Osteocyte (in vitro differentiated cells): ENCODE measurements around the gene DLEC1. TPM values are rescaled to one million over a fixed set of nuclear protein-coding genes. Genes with fewer than 3 reads are reported as not detected.
"Not testable (repeated sequence)": the region's sequence is repeated elsewhere in the genome, so short reads cannot be mapped to it uniquely, and the experiment has no call there.

Experiments used
- DNase-seq: peaks from one replicate; pipeline ENCODE4 v3.0.0; 2021; ENCODE audit warnings: mixed read lengths; ENCODE audit not compliant: unreplicated experiment; ENCODE audit errors: extremely low spot score
- H3K27ac Mint-ChIP-seq: one replicate; pipeline ENCODE4 v1.8.0; 2021; ENCODE audit warnings: mild to moderate bottlenecking, mixed read lengths; ENCODE audit not compliant: unreplicated experiment
- H3K27me3 Mint-ChIP-seq: one replicate; pipeline ENCODE4 v1.8.0; 2021; ENCODE audit warnings: mixed read lengths; ENCODE audit not compliant: unreplicated experiment
- H3K36me3 Mint-ChIP-seq: one replicate; pipeline ENCODE4 v1.8.0; 2021; ENCODE audit warnings: mixed read lengths; ENCODE audit not compliant: unreplicated experiment
- H3K4me1 Mint-ChIP-seq: one replicate; pipeline ENCODE4 v1.8.0; 2021; ENCODE audit warnings: mixed read lengths; ENCODE audit not compliant: unreplicated experiment
- H3K4me3 Mint-ChIP-seq: one replicate; pipeline ENCODE4 v1.8.0; 2021; ENCODE audit warnings: mild to moderate bottlenecking, moderate library complexity, mixed read lengths; ENCODE audit not compliant: unreplicated experiment
- H3K9me3 Mint-ChIP-seq: one replicate; pipeline ENCODE4 v1.8.0; 2021; ENCODE audit warnings: mixed read lengths; ENCODE audit not compliant: unreplicated experiment
- CTCF ChIP-seq: fragments of 200-600 bp; sonication (generic); IDR thresholded peaks from 2 replicates; pipeline ENCODE4 v1.5.0; 2021; ENCODE audit warnings: antibody characterized with exemption, mild to moderate bottlenecking, moderate library complexity
- total RNA-seq: library from RNA; stranded (reverse); gene quantifications from 2 replicates; pipeline ENCODE4 v1.2.1, GENCODE V29; 2021

The DLEC1 gene
- total RNA-seq, 1 donor from 2014 or later = 0.62 TPM

DNA sequence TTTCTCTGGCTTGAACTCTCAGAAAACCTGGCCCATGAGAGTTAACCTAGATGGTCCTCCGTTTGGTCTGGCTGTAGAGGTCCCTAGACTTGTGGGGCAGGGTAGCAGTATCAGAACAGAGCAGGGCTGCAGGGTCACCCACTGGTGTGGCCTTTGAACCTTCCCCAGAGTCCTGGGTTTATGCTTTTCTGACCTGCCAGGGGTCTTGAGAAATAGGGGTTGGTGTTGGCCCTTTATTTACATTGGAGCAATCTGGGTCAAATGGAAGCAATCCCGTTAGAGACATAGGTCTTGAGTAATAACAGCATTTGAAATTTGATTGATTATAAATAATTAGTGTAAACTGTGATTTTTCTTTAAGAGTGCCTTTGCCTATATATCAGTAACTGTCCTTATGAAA is 23.8 kb downstream of the DLEC1 start:
- DNase-seq = no peak
- peaks cover 62% of the 10 kb centered on the region for H3K27me3 Mint-ChIP-seq
- no peaks in the 10 kb centered on the region for H3K4me1 Mint-ChIP-seq
- H3K36me3 Mint-ChIP-seq = no peaks in the 10 kb centered on the region
- H3K4me3 Mint-ChIP-seq = no peak overlapping the region
- H3K27ac Mint-ChIP-seq = no peak overlapping the region
- H3K9me3 Mint-ChIP-seq = no peaks in the 10 kb centered on the region
- TF ChIP-seq CTCF = no peak

DNA sequence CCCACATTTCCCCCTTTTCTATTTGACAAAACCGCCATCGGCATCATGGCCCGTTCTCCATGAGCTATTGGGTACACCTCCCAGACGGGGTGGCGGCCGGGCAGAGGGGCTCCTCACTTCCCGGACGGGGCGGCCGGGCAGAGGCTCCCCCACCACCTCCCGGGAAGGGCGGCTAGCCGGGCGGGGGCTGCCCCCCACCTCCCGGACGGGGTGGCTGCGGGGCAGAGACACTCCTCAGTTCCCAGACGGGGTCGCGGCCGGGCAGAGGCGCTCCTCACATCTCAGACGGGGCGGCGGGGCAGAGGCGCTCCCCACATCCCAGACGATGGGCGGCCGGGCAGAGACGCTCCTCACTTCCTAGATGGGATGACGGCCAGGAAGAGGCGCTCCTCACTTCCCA is 25.4 kb downstream of the DLEC1 start:
- H3K27me3 Mint-ChIP-seq = peaks cover 62% of the 10 kb centered on the region
- not testable (repeated sequence) for H3K4me1 Mint-ChIP-seq, H3K36me3 Mint-ChIP-seq, DNase-seq, H3K9me3 Mint-ChIP-seq, H3K27ac Mint-ChIP-seq, H3K4me3 Mint-ChIP-seq

DNA sequence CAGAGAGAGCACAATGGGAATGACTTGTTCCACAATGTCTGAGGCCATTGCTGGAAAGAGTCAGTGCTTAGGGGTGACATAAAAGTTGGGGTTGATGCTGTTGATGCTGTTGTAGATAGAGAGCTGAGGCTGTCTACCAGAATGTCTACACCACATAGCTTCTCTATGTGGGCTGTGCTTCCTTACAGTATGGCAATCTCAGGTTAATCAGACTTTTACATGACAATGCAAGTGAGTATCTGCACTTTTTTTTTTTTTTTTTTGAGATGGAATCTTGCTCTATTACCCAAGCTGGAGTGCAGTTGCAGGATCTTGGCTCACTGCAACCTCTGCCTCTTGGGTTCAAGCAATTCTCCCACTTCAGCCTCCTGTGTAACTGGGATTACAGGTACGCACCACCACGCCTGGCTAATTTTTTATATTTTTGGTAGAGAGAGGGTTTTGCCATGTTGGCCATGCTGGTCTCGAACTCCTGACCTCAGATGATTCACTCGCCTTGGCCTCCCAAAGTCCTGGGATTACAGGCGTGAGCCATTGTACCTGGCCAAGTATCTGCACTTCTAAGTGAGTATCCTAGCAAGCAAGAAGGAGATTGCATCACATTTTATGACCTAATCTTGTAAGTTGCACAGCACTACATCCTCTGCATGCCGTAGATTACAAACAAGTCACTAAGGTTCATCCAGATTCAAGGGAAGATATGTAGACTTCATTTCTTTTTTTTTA is 28.7 kb downstream of the DLEC1 start:
- Mint-ChIP-seq H3K4me3 (no peak overlapping the region), H3K9me3 (no peaks in the 10 kb centered on the region), H3K27me3 (peaks cover 43% of the 10 kb centered on the region), H3K36me3 (no peaks in the 10 kb centered on the region), H3K4me1 (no peaks in the 10 kb centered on the region), H3K27ac (no peak overlapping the region)
- no peak for DNase-seq
- TF ChIP-seq CTCF = no peak

DNA sequence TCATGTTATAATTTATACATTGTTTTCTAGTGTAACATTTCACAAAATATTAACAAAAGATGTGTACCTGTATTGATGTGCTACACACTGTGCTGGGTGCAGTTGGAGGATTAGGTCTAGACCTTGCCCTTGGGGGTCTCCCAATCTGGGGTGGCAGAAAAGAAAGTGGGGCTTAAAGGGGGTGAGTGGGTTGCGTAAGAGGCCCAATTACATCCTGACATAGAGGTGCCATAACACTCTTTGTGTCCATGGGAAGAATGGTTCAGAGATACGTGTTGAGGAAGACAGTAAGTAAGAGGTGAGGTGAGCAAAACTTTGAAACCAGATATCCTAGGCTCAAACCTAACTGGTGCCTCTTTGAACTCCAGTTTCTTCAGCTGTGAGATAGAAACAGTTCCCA is 31.0 kb downstream of the DLEC1 start:
- Mint-ChIP-seq H3K36me3 (no peaks in the 10 kb centered on the region), H3K27me3 (peaks cover 41% of the 10 kb centered on the region), H3K4me1 (no peaks in the 10 kb centered on the region), H3K27ac (no peak overlapping the region), H3K4me3 (no peak overlapping the region), H3K9me3 (no peaks in the 10 kb centered on the region)
- DNase-seq = no peak
- TF ChIP-seq CTCF = no peak

DNA sequence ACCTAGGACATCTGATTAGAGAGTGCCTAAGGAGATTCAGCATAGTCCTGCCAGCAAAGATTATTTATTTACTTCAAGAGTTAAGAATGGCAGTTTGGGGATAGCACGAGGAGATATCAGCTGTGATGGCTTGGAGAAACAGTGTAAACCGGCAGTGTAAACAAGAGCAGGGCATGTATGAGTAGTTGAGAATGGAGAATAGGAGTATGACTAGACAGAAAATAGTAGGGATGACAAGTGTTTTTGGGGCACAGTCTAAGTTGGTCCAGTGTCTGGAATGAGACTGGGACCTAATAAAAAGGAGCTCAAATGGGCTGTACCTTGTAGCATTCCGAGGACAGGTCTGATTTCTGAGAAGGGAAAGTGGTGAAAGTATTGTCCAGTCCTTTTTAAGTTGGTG is 38.1 kb downstream of the DLEC1 start:
- DNase-seq, H3K27ac Mint-ChIP-seq, H3K9me3 Mint-ChIP-seq, H3K4me1 Mint-ChIP-seq, H3K4me3 Mint-ChIP-seq, H3K36me3 Mint-ChIP-seq: not testable (repeated sequence)
- peaks cover 20% of the 10 kb centered on the region for H3K27me3 Mint-ChIP-seq

GRCh38 chr3:38082296-38082695 is 43.3 kb downstream of the DLEC1 start:
- H3K4me3 Mint-ChIP-seq, H3K36me3 Mint-ChIP-seq, DNase-seq, H3K9me3 Mint-ChIP-seq, H3K27ac Mint-ChIP-seq, H3K4me1 Mint-ChIP-seq, H3K27me3 Mint-ChIP-seq: not testable (repeated sequence)

- not testable (repeated sequence) for H3K36me3 Mint-ChIP-seq, DNase-seq, H3K27me3 Mint-ChIP-seq, H3K4me3 Mint-ChIP-seq, H3K9me3 Mint-ChIP-seq, H3K27ac Mint-ChIP-seq, H3K4me1 Mint-ChIP-seq
Observed at GRCh38 chr3:38083254-38083653, 44.2 kb downstream of the DLEC1 start.
